ENCODE data around the gene PEAK1. TPM values are rescaled to one million over a fixed set of nuclear protein-coding genes. Genes with fewer than 3 reads are reported as not detected.

PEAK1 gene
- total and polyA plus RNA-seq, 7 donors = 4.0 to 32.1 (median 25.3) TPM

GRCh38 chr15:77356305-77356704 lies 63.6 kb downstream of the PEAK1 start:
- no peak overlapping the region for H3K4me3 ChIP-seq
- H3K27ac ChIP-seq = no peak overlapping the region
- H3K36me3 ChIP-seq (ENCODE audit: insufficient read depth in 1 of 2, low read depth in 1 of 2) = no peaks in the 10 kb centered on the region
- H3K27me3 ChIP-seq (ENCODE audit: insufficient read depth in 3 of 3, low read length in 2 of 3) = no peaks in the 10 kb centered on the region
- ATAC-seq = no peak
- TF ChIP-seq CTCF (IDR thresholded peaks at IDR 0.05) = no peak
- WGBS, 3 donors = 98 to 100% (median 98%) methylated on average over 3 of the region's 3 CpGs
- DNase-seq = no peak
- H3K9me3 ChIP-seq = no peaks in the 10 kb centered on the region
- peaks cover 21% of the 10 kb centered on the region for H3K4me1 ChIP-seq
- intact Hi-C loops (cut with DNase I) = no loop called here

DNA sequence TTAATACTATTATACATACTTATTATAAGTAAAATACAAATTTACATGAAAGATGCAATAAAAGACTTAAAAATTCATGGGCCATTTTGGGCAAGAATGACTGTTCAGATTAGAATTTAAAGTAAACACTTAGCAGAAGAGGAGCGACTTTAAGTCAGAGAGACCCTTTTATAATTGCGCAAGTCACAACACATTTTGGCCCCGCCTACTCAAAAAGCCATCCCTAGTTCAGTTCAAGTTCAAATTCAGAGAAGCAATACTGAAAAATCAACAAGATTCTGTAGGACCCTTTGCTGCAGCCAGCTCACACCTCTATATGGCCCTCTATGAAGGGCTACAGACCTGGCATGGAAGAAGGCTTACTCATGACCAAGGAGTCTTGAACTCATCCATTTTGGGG lies 64.6 kb downstream of the PEAK1 start:
- ATAC-seq (no peak), DNase-seq (no peak)
- WGBS, 3 donors = 96 to 98% (median 98%) methylated on average over 3 of the region's 3 CpGs
- H3K36me3 ChIP-seq (ENCODE audit: insufficient read depth in 1 of 2, low read depth in 1 of 2) = no peaks in the 10 kb centered on the region
- peaks cover 21% of the 10 kb centered on the region for H3K4me1 ChIP-seq
- H3K27ac ChIP-seq = no peak overlapping the region
- no peak overlapping the region for H3K4me3 ChIP-seq
- intact Hi-C loops (cut with DNase I) = no loop called here
- no peaks in the 10 kb centered on the region for H3K9me3 ChIP-seq
- no peaks in the 10 kb centered on the region for H3K27me3 ChIP-seq (ENCODE audit: insufficient read depth in 3 of 3, low read length in 2 of 3)
- TF ChIP-seq CTCF (IDR thresholded peaks at IDR 0.05) = no peak

DNA sequence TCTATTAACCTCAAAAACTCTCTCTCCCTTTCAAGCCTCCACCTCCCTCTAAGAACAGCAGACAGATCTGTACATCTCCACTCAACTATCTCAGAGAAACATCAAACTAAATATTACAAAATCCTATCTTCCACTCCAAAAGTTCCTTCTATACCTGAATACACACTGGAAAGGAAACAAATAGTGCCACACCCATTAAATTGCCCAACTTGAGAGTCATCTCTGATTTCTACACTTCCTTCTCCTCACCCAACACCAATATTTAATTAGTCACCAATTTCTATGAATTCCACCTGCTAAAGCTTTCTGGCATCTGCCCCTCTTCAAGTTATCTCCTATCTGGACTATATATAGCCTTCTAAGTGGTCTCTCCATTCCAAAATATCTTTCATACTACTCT lies 65.8 kb downstream of the PEAK1 start:
- no peak overlapping the region for H3K4me3 ChIP-seq
- H3K36me3 ChIP-seq (ENCODE audit: insufficient read depth in 1 of 2, low read depth in 1 of 2) = no peaks in the 10 kb centered on the region
- no peak overlapping the region for H3K27ac ChIP-seq
- intact Hi-C loops (cut with DNase I) = loop anchor here in 1 of 2 donors (5.0 kb wide), 1 partner anchor 42 kb away; no protein-coding TSS in a partner anchor
- no peak for TF ChIP-seq CTCF (IDR thresholded peaks at IDR 0.05)
- ATAC-seq = no peak
- no peaks in the 10 kb centered on the region for H3K27me3 ChIP-seq (ENCODE audit: insufficient read depth in 3 of 3, low read length in 2 of 3)
- H3K4me1 ChIP-seq = peaks cover 21% of the 10 kb centered on the region
- no peaks in the 10 kb centered on the region for H3K9me3 ChIP-seq
- no peak for DNase-seq

DNA sequence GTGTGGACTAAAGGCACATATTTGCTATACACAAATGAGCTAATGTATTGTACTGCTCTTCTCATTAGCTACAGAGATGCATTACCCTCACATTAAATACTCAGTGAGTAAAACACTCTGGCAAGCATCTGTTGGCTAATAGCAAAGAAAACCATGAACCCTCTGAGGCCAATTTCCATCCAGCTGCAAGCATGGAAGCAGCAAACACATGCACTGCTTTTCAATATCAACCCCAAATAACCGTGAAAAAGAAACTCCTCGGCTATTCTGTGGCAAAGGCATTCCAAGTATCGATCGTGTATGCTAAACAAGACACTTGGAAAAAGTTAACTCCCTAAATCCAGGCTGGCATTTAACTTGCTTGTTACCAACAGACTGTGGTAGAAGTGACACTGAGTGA lies 67.0 kb downstream of the PEAK1 start:
- Histone ChIP-seq H3K27me3 (ENCODE audit: insufficient read depth in 3 of 3, low read length in 2 of 3) (no peaks in the 10 kb centered on the region), H3K4me1 (peaks cover 11% of the 10 kb centered on the region), H3K9me3 (no peaks in the 10 kb centered on the region), H3K4me3 (no peak overlapping the region), H3K36me3 (ENCODE audit: insufficient read depth in 1 of 2, low read depth in 1 of 2) (no peaks in the 10 kb centered on the region), H3K27ac (no peak overlapping the region)
- whole genome bisulfite sequencing, 3 donors = 9 to 27% (median 12%) methylated on average over 4 of the region's 4 CpGs
- ATAC-seq (no peak), DNase-seq (no peak)
- intact Hi-C loops (cut with DNase I) = loop anchor here in 1 of 2 donors (5.0 kb wide), 1 partner anchor 41 kb away; no protein-coding TSS in a partner anchor
- TF ChIP-seq CTCF (IDR thresholded peaks at IDR 0.05) = no peak

DNA sequence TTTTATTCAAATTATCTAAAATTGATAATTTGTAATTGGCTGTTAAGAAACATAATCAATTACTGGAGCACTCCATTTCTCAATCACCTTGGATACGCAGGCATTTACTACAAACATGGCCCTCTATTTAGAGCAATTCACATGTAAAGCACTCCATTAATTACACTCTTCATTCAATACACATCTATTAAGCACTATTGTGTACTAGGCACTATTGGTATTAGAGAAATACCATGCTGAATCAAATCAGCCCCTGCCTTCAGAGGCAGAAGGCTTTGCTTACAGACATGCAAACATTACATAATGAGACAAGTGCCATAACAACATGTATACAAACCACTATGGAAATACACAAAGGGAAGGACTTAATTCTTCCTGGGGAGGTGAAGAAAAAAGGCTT lies 69.1 kb downstream of the PEAK1 start:
- ATAC-seq = no peak
- Histone ChIP-seq H3K4me3 (no peak overlapping the region), H3K9me3 (no peaks in the 10 kb centered on the region), H3K36me3 (ENCODE audit: insufficient read depth in 1 of 2, low read depth in 1 of 2) (no peaks in the 10 kb centered on the region), H3K27me3 (ENCODE audit: insufficient read depth in 3 of 3, low read length in 2 of 3) (no peaks in the 10 kb centered on the region), H3K4me1 (peaks cover 21% of the 10 kb centered on the region), H3K27ac (no peak overlapping the region)
- intact Hi-C loops (cut with DNase I) = loop anchor here in 1 of 2 donors (5.0 kb wide), 1 partner anchor 38 kb away; no protein-coding TSS in a partner anchor
- 97 to 100% (median 97%) methylated on average over 1 of the region's 1 CpG for WGBS, 3 donors
- no peak for TF ChIP-seq CTCF (IDR thresholded peaks at IDR 0.05)
- DNase-seq = no peak
